ENCODE results near the gene SELPLG. TPM values are rescaled to one million over a fixed set of nuclear protein-coding genes. Genes with fewer than 3 reads are reported as not detected.

SELPLG gene
- total RNA-seq, 1 experiment from 2014 or later: 0.97 TPM

- H3K9ac ChIP-seq (ENCODE audit: low read length): no peak overlapping the region
- DNase-seq: no peak
- H3K36me3 ChIP-seq (ENCODE audit: insufficient read depth, low read length): no peaks in the 10 kb centered on the region
- no peaks in the 10 kb centered on the region for H4K20me1 ChIP-seq (ENCODE audit: insufficient read depth, low read depth, low read length)
- no peaks in the 10 kb centered on the region for H3K27me3 ChIP-seq (ENCODE audit: low read length)
- no peak overlapping the region for H2AFZ ChIP-seq (ENCODE audit: low read length)
- H3K9me3 ChIP-seq (ENCODE audit: low read length): no peaks in the 10 kb centered on the region
- no peaks in the 10 kb centered on the region for H3K4me1 ChIP-seq (ENCODE audit: low read length)
- no peak overlapping the region for H3K4me2 ChIP-seq (ENCODE audit: low read depth, low read length, poor library complexity, severe bottlenecking)
- no peak overlapping the region for H3K4me3 ChIP-seq (ENCODE audit: low read length)
- no peaks in the 10 kb centered on the region for H3K9me2 ChIP-seq (replicated peaks; ENCODE audit: insufficient read depth, low read length)
- H3K79me2 ChIP-seq (ENCODE audit: low read length): no peaks in the 10 kb centered on the region
- H3K27ac ChIP-seq (ENCODE audit: low read length): no peak overlapping the region
Observed at GRCh38 chr12:108583991-108584390, 49.7 kb downstream of the SELPLG start.

DNA sequence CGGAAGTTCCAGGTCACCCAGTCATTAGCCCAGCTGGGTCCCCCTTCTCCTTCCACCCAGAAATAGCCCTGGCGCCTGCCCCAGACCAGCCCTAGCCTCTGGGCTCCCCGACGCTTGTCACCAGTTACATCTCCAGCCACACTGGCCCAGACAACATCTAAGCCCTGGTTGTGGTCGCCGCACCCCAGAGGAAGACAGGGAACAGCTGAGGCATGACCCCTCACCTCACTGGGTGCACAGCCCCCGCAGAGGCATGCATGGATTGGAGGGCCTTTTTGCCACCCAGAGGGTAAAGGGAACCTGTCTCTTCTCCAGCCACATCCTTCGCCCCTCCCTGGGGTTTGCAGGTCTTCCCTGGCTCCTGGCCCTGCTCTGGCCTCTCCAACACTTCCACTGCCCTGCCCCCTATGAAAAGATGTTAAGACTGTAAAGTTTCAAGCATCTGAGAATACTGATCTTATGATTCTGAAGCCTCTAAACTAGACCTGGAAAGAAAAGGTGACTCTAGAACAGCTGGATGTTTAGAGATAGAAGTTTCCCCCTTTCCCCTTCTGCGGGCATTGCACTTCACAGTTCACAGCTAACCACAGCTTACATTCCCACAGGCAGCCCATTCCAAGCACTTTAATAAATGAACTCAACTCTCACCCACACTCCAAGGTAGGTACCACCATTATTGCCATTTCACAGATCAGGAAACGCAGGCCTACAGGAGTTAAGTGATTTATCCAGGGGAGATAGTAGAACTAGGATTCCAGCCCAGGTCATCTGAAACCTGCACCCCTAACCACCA is 50.5 kb downstream of the SELPLG start:
- no peaks in the 10 kb centered on the region for H3K9me2 ChIP-seq (replicated peaks; ENCODE audit: insufficient read depth, low read length)
- H4K20me1 ChIP-seq (ENCODE audit: insufficient read depth, low read depth, low read length): no peaks in the 10 kb centered on the region
- H2AFZ ChIP-seq (ENCODE audit: low read length): no peak overlapping the region
- no peaks in the 10 kb centered on the region for H3K9me3 ChIP-seq (ENCODE audit: low read length)
- no peaks in the 10 kb centered on the region for H3K27me3 ChIP-seq (ENCODE audit: low read length)
- no peaks in the 10 kb centered on the region for H3K36me3 ChIP-seq (ENCODE audit: insufficient read depth, low read length)
- H3K4me3 ChIP-seq (ENCODE audit: low read length): no peak overlapping the region
- no peak overlapping the region for H3K4me2 ChIP-seq (ENCODE audit: low read depth, low read length, poor library complexity, severe bottlenecking)
- no peak overlapping the region for H3K9ac ChIP-seq (ENCODE audit: low read length)
- DNase-seq: no peak
- no peaks in the 10 kb centered on the region for H3K4me1 ChIP-seq (ENCODE audit: low read length)
- no peaks in the 10 kb centered on the region for H3K79me2 ChIP-seq (ENCODE audit: low read length)
- no peak overlapping the region for H3K27ac ChIP-seq (ENCODE audit: low read length)

GRCh38 chr12:108582509-108582908 is 51.2 kb downstream of the SELPLG start:
- H3K36me3 ChIP-seq (ENCODE audit: insufficient read depth, low read length): no peaks in the 10 kb centered on the region
- no peaks in the 10 kb centered on the region for H3K79me2 ChIP-seq (ENCODE audit: low read length)
- H3K4me2 ChIP-seq (ENCODE audit: low read depth, low read length, poor library complexity, severe bottlenecking): no peak overlapping the region

GRCh38 chr12:108581311-108582227 is 52.1 kb downstream of the SELPLG start:
- no peaks in the 10 kb centered on the region for H3K36me3 ChIP-seq (ENCODE audit: insufficient read depth, low read length)
- H3K9me3 ChIP-seq (ENCODE audit: low read length): no peaks in the 10 kb centered on the region
- no peak overlapping the region for H3K27ac ChIP-seq (ENCODE audit: low read length)
- H4K20me1 ChIP-seq (ENCODE audit: insufficient read depth, low read depth, low read length): no peaks in the 10 kb centered on the region
- H3K4me1 ChIP-seq (ENCODE audit: low read length): no peaks in the 10 kb centered on the region
- H2AFZ ChIP-seq (ENCODE audit: low read length): no peak overlapping the region
- H3K9ac ChIP-seq (ENCODE audit: low read length): no peak overlapping the region
- no peaks in the 10 kb centered on the region for H3K9me2 ChIP-seq (replicated peaks; ENCODE audit: insufficient read depth, low read length)
- no peaks in the 10 kb centered on the region for H3K27me3 ChIP-seq (ENCODE audit: low read length)
- no peak overlapping the region for H3K4me3 ChIP-seq (ENCODE audit: low read length)
- H3K79me2 ChIP-seq (ENCODE audit: low read length): no peaks in the 10 kb centered on the region
- DNase-seq: no peak
- no peak overlapping the region for H3K4me2 ChIP-seq (ENCODE audit: low read depth, low read length, poor library complexity, severe bottlenecking)

More at GRCh38 chr12:108582509-108582908, 51.2 kb downstream of the SELPLG start:
- DNase-seq: no peak
- Histone ChIP-seq H3K27me3 (ENCODE audit: low read length) (no peaks in the 10 kb centered on the region), H3K27ac (ENCODE audit: low read length) (no peak overlapping the region), H4K20me1 (ENCODE audit: insufficient read depth, low read depth, low read length) (no peaks in the 10 kb centered on the region), H3K4me3 (ENCODE audit: low read length) (no peak overlapping the region), H3K4me1 (ENCODE audit: low read length) (no peaks in the 10 kb centered on the region), H3K9ac (ENCODE audit: low read length) (no peak overlapping the region), H3K9me2 (replicated peaks; ENCODE audit: insufficient read depth, low read length) (no peaks in the 10 kb centered on the region), H2AFZ (ENCODE audit: low read length) (no peak overlapping the region), H3K9me3 (ENCODE audit: low read length) (no peaks in the 10 kb centered on the region)

DNA sequence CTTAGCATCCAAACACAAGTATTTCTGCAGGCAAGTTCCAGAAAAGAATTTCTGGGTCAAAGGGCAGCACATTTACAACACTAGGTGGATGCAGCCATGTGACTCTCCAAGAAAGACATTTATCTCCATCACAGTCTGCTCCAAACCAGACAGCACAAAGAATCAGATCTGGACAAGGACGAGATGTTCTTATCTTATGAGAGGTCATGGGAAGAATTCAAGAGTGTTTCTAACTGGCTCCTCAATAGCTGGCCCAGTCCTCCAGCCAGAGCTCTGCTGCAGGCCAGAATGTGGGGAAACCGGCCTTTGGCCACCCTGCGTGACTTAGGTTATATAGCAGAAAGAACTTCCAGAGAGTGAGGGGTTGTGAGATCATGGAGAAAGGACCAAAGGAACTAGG is 53.2 kb downstream of the SELPLG start:
- Histone ChIP-seq H3K4me2 (ENCODE audit: low read depth, low read length, poor library complexity, severe bottlenecking) (no peak overlapping the region), H4K20me1 (ENCODE audit: insufficient read depth, low read depth, low read length) (no peaks in the 10 kb centered on the region), H3K4me3 (ENCODE audit: low read length) (no peak overlapping the region), H3K4me1 (ENCODE audit: low read length) (no peaks in the 10 kb centered on the region), H3K79me2 (ENCODE audit: low read length) (no peaks in the 10 kb centered on the region), H3K27me3 (ENCODE audit: low read length) (no peaks in the 10 kb centered on the region), H2AFZ (ENCODE audit: low read length) (no peak overlapping the region), H3K36me3 (ENCODE audit: insufficient read depth, low read length) (no peaks in the 10 kb centered on the region), H3K9me2 (replicated peaks; ENCODE audit: insufficient read depth, low read length) (no peaks in the 10 kb centered on the region), H3K9me3 (ENCODE audit: low read length) (no peaks in the 10 kb centered on the region), H3K27ac (ENCODE audit: low read length) (no peak overlapping the region), H3K9ac (ENCODE audit: low read length) (no peak overlapping the region)
- no peak for DNase-seq

DNA sequence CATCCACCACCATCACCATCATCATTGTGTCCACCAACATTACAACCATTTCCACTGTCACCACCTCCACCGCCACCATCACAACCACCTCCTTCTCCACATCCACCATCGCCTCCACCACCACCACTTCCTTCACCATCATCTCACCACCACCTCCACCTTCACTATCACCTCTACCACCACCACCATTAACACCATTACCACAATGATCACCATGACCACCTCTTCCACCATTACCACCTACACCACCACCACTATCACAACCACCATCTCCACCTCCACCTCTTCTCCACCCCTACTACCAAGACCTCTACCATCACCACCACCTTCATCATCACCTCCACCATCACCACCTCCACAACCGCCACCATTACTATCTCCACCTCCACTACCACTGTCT is 54.9 kb downstream of the SELPLG start:
- no peak overlapping the region for H3K4me3 ChIP-seq (ENCODE audit: low read length)
- no peaks in the 10 kb centered on the region for H3K27me3 ChIP-seq (ENCODE audit: low read length)
- no peaks in the 10 kb centered on the region for H3K4me1 ChIP-seq (ENCODE audit: low read length)
- H2AFZ ChIP-seq (ENCODE audit: low read length): no peak overlapping the region
- H4K20me1 ChIP-seq (ENCODE audit: insufficient read depth, low read depth, low read length): no peaks in the 10 kb centered on the region
- H3K9ac ChIP-seq (ENCODE audit: low read length): no peak overlapping the region
- H3K9me3 ChIP-seq (ENCODE audit: low read length): no peaks in the 10 kb centered on the region
- no peak overlapping the region for H3K27ac ChIP-seq (ENCODE audit: low read length)
- no peaks in the 10 kb centered on the region for H3K79me2 ChIP-seq (ENCODE audit: low read length)
- H3K4me2 ChIP-seq (ENCODE audit: low read depth, low read length, poor library complexity, severe bottlenecking): no peak overlapping the region
- H3K36me3 ChIP-seq (ENCODE audit: insufficient read depth, low read length): no peaks in the 10 kb centered on the region
- no peaks in the 10 kb centered on the region for H3K9me2 ChIP-seq (replicated peaks; ENCODE audit: insufficient read depth, low read length)
- no peak for DNase-seq

DNA sequence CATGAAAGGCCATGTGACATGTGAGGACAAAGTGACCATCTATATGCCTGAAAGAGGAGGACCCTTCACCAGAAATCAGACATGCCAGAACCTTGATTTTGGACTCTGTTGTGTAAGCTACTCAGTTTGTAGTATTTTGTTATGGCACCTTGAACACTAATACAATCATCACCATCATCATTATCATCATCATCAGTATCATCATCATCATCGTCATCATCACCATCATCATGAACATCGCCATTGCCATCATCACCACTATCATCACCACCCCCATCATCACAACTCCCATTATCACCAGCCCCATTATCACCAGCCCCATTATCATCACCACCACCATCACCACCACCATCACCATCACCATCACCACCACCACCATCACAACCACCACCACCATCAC is 55.4 kb downstream of the SELPLG start:
- Histone ChIP-seq H3K79me2 (ENCODE audit: low read length) (no peaks in the 10 kb centered on the region), H3K4me3 (ENCODE audit: low read length) (no peak overlapping the region), H3K4me1 (ENCODE audit: low read length) (peaks cover 4% of the 10 kb centered on the region), H3K9me3 (ENCODE audit: low read length) (no peaks in the 10 kb centered on the region), H3K36me3 (ENCODE audit: insufficient read depth, low read length) (no peaks in the 10 kb centered on the region), H3K27me3 (ENCODE audit: low read length) (no peaks in the 10 kb centered on the region), H3K4me2 (ENCODE audit: low read depth, low read length, poor library complexity, severe bottlenecking) (no peak overlapping the region), H2AFZ (ENCODE audit: low read length) (no peak overlapping the region), H4K20me1 (ENCODE audit: insufficient read depth, low read depth, low read length) (no peaks in the 10 kb centered on the region), H3K9me2 (replicated peaks; ENCODE audit: insufficient read depth, low read length) (no peaks in the 10 kb centered on the region), H3K9ac (ENCODE audit: low read length) (no peak overlapping the region), H3K27ac (ENCODE audit: low read length) (no peak overlapping the region)
- no peak for DNase-seq

DNA sequence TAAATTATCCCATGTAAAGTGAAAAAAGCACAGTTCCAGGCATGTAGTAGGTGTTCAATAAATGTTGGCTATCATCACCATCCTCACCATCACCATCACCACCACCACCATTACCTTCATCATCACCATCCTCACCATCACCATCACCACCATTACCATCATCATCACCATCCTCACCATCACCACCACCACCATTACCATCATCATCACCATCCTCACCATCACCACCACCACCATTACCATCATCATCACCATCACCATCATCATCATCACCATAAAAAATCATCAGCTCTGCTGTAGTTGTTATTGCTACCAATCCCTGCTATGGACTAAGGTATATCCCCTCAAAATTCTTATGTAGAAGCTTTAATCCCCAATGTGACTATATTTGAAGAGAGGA is 56.2 kb downstream of the SELPLG start:
- Histone ChIP-seq H3K4me3 (ENCODE audit: low read length) (no peak overlapping the region), H3K9ac (ENCODE audit: low read length) (no peak overlapping the region), H3K4me2 (ENCODE audit: low read depth, low read length, poor library complexity, severe bottlenecking) (no peak overlapping the region), H3K27ac (ENCODE audit: low read length) (no peak overlapping the region), H3K4me1 (ENCODE audit: low read length) (peaks cover 13% of the 10 kb centered on the region), H3K36me3 (ENCODE audit: insufficient read depth, low read length) (no peaks in the 10 kb centered on the region), H3K9me3 (ENCODE audit: low read length) (no peaks in the 10 kb centered on the region), H3K9me2 (replicated peaks; ENCODE audit: insufficient read depth, low read length) (no peaks in the 10 kb centered on the region), H4K20me1 (ENCODE audit: insufficient read depth, low read depth, low read length) (no peaks in the 10 kb centered on the region), H2AFZ (ENCODE audit: low read length) (no peak overlapping the region), H3K79me2 (ENCODE audit: low read length) (no peaks in the 10 kb centered on the region), H3K27me3 (ENCODE audit: low read length) (no peaks in the 10 kb centered on the region)
- no peak for DNase-seq
